Measurements from ENCODE around the gene CA5A.

GRCh38 chr16:87924041-87924810 is 12.1 kb downstream of the CA5A start:
- TF ChIP-seq POLR2AphosphoS5 (IDR thresholded peaks at IDR 0.05; ENCODE audit: low read depth) (no peak), ZNF331 (CRISPR knock-in tag; IDR thresholded peaks at IDR 0.05; ENCODE audit: low read depth) (no peak), CTCF (conservative IDR thresholded peaks at IDR 0.05; ENCODE audit: low read depth in 2 of 2) (no peak), EZH2phosphoT487 (IDR thresholded peaks at IDR 0.05; ENCODE audit: unreplicated experiment) (no peak), REST (IDR thresholded peaks at IDR 0.05; ENCODE audit: unreplicated experiment) (no peak), EZH2 (IDR thresholded peaks at IDR 0.05; ENCODE audit: low read depth, unreplicated experiment) (no peak), NANOG (IDR thresholded peaks at IDR 0.05; ENCODE audit: borderline replicate concordance) (no peak), JUNB (IDR thresholded peaks at IDR 0.05; ENCODE audit: unreplicated experiment) (no peak), ETS1 (IDR thresholded peaks at IDR 0.05) (no peak), STAT1 (IDR thresholded peaks at IDR 0.05; ENCODE audit: unreplicated experiment) (no peak), ZNF114 (CRISPR knock-in tag; IDR thresholded peaks at IDR 0.05) (no peak), CREB1 (CRISPR knock-in tag; IDR thresholded peaks at IDR 0.05; ENCODE audit: low read depth) (no peak)

Measured in GM23338 (cell line).